NB4 (cell line): Measurements from ENCODE around the gene CWC15.

Experiments
- MYC ChIP-seq: IDR thresholded peaks from 2 replicates; pipeline ENCODE4 v1.6.1; 2011; ENCODE audit warnings: low read depth, low read length
- POLR2A ChIP-seq: IDR thresholded peaks from 2 replicates; pipeline ENCODE4 v1.6.1; 2011; ENCODE audit warnings: mild to moderate bottlenecking; ENCODE audit not compliant: insufficient read length; ENCODE audit errors: extremely low read depth
- TF ChIP-seq, protein P1 (sequence below): IDR thresholded peaks from one replicate; pipeline ENCODE4 v1.5.1; 2012; ENCODE audit warnings: low read depth, low read length
- TF ChIP-seq, protein P2 (sequence below): IDR thresholded peaks from 2 replicates; pipeline ENCODE4 v1.6.1; 2011; ENCODE audit warnings: low read depth, low read length

DNA sequence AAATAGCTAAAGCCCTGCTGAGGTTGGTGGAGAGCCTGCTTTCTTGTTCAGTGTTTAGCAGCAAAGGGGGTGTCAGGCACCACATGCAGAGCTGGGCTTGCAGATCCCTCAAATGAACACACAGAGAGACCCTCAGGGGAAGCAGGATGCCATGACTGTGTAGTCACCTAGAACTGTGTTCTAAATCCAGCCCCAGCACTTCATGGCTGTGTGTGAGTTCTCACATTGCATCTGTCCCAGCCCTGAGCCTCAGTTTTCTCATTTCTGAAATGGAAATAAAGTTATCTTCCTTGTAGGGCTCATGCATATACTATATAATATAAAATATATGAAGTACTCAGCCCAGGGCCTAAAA is 47.1 kb downstream of the CWC15 start:
- TF ChIP-seq, protein P1, sequence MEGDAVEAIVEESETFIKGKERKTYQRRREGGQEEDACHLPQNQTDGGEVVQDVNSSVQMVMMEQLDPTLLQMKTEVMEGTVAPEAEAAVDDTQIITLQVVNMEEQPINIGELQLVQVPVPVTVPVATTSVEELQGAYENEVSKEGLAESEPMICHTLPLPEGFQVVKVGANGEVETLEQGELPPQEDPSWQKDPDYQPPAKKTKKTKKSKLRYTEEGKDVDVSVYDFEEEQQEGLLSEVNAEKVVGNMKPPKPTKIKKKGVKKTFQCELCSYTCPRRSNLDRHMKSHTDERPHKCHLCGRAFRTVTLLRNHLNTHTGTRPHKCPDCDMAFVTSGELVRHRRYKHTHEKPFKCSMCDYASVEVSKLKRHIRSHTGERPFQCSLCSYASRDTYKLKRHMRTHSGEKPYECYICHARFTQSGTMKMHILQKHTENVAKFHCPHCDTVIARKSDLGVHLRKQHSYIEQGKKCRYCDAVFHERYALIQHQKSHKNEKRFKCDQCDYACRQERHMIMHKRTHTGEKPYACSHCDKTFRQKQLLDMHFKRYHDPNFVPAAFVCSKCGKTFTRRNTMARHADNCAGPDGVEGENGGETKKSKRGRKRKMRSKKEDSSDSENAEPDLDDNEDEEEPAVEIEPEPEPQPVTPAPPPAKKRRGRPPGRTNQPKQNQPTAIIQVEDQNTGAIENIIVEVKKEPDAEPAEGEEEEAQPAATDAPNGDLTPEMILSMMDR = no peak
- TF ChIP-seq MYC (no peak), POLR2A (no peak)
- TF ChIP-seq, protein P2, sequence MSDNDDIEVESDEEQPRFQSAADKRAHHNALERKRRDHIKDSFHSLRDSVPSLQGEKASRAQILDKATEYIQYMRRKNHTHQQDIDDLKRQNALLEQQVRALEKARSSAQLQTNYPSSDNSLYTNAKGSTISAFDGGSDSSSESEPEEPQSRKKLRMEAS = no peak
